GM23338 (cell line): ENCODE results near the gene ARPP21.

Source experiments
- CREB1 ChIP-seq: fragments of 250-450 bp; sonication (Bioruptor Pico); IDR thresholded peaks from 2 replicates; pipeline ENCODE4 v1.5.0; 2020; ENCODE audit warnings: low read depth, mild to moderate bottlenecking, moderate library complexity
- CTCF ChIP-seq, 2 experiments: fragments of 200-600 bp in 1 of 2; sonication (generic) in 1 of 2; conservative IDR thresholded peaks; 2 replicates each; pipeline versions ENCODE4 v1.5.1 to v1.6.1; 2016 to 2017; ENCODE audit warnings: antibody characterized with exemption in 2 of 2, low read depth in 2 of 2, mild to moderate bottlenecking in 2 of 2, moderate library complexity in 1 of 2
- ETS1 ChIP-seq: IDR thresholded peaks from 2 replicates; pipeline ENCODE4 v1.6.1; 2016; ENCODE audit warnings: antibody characterized with exemption
- EZH2 ChIP-seq: fragments of 200-600 bp; sonication (generic); IDR thresholded peaks from one replicate; pipeline ENCODE4 v1.8.0; 2017; ENCODE audit warnings: antibody characterized with exemption, mild to moderate bottlenecking, low read depth; ENCODE audit not compliant: unreplicated experiment
- EZH2phosphoT487 ChIP-seq: fragments of 200-600 bp; sonication (generic); IDR thresholded peaks from one replicate; pipeline ENCODE4 v1.8.1; 2018; ENCODE audit warnings: antibody characterized with exemption; ENCODE audit not compliant: unreplicated experiment
- JUNB ChIP-seq: IDR thresholded peaks from one replicate; pipeline ENCODE4 v1.6.1; 2016; ENCODE audit warnings: antibody characterized with exemption; ENCODE audit not compliant: unreplicated experiment
- NANOG ChIP-seq: IDR thresholded peaks from 2 replicates; pipeline ENCODE4 v1.6.1; 2016; ENCODE audit warnings: antibody characterized with exemption, borderline replicate concordance
- POLR2AphosphoS5 ChIP-seq: IDR thresholded peaks from 2 replicates; pipeline ENCODE4 v1.6.1; 2016; ENCODE audit warnings: antibody characterized with exemption, low read depth
- REST ChIP-seq: IDR thresholded peaks from one replicate; pipeline ENCODE4 v1.6.1; 2018; ENCODE audit warnings: antibody characterized with exemption; ENCODE audit not compliant: unreplicated experiment
- STAT1 ChIP-seq: IDR thresholded peaks from one replicate; pipeline ENCODE4 v1.6.1; 2016; ENCODE audit warnings: antibody characterized with exemption; ENCODE audit not compliant: unreplicated experiment
- ZNF114 ChIP-seq: fragments of 250-450 bp; sonication (Bioruptor Pico); IDR thresholded peaks from 2 replicates; pipeline ENCODE4 v1.5.0; 2020; ENCODE audit warnings: mild to moderate bottlenecking, moderate library complexity
- ZNF331 ChIP-seq: fragments of 250-450 bp; sonication (Bioruptor Pico); IDR thresholded peaks from 2 replicates; pipeline ENCODE4 v1.5.0; 2020; ENCODE audit warnings: low read depth, mild to moderate bottlenecking, moderate library complexity

- TF ChIP-seq CTCF (conservative IDR thresholded peaks at IDR 0.05; ENCODE audit: low read depth in 2 of 2), result no peak
- TF ChIP-seq POLR2AphosphoS5, result no peak
- TF ChIP-seq REST, result no peak
- no peak for TF ChIP-seq EZH2
- no peak for TF ChIP-seq EZH2phosphoT487
- no peak for TF ChIP-seq NANOG
- TF ChIP-seq ETS1, result no peak
- no peak for TF ChIP-seq CREB1 (CRISPR knock-in tag)
- TF ChIP-seq ZNF331 (CRISPR knock-in tag), result no peak
- TF ChIP-seq STAT1, result no peak
- no peak for TF ChIP-seq ZNF114 (CRISPR knock-in tag)
- no peak for TF ChIP-seq JUNB
These were observed 26.2 kb downstream of the ARPP21 start for GRCh38 chr3:35665390-35666055.
